NCI-H2029 (cell line): Measurements from ENCODE around the gene CKAP4.
A peak's percentile ranks its signal among the peaks of the same experiment; 100 is the strongest.

Experiments
- DNase-seq: peaks from one replicate; lab custom pipeline; 2025; lab: John Stamatoyannopoulos, UW

Gene CKAP4

DNA sequence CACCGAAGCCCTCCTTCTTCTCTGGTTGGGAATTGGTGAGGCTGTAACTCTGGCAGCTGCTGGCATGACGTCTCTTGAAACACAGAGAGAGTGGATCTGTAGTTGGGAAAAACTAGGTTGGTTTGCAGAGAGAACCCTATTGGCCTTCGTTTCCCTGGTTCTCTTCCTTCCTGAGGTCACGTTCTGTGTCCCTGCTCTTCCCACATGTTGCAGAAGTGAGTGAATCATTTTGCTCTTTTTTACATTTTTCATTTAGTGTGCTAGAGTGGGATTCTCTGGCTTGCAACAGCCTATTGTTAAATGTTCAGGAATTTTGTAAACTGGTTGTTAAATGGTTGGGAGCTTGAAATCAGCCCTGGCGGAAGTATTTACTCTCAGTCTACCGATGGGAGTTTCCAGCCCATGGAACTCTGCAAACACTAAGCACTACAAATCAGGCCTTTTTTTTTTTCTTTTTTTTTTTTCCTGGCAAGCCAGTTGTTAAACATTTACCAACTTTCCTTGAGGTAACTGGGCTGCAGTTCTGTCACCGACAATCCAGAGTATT lies 26.8 kb upstream of the CKAP4 start:
- no peak for DNase-seq

DNA sequence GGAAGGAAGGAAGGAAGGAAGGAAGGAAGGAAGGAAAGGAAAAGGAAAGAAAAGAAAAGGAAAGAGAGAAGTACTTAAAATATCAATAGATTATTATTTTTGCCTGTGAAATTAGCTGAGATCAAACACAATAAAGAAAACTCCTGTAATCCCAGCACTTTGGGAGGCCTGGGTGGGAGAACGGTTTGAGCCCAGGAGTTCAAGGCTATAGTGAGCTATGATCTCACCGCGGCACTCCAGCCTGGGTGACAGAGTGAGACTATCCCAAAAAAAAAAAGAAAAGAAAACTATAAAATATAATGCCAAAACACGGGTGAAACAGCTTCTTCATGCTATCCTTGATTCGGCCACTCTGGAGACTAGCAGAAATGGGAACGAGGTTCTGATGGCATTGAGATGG lies 26.2 kb upstream of the CKAP4 start:
- no peak for DNase-seq

DNA sequence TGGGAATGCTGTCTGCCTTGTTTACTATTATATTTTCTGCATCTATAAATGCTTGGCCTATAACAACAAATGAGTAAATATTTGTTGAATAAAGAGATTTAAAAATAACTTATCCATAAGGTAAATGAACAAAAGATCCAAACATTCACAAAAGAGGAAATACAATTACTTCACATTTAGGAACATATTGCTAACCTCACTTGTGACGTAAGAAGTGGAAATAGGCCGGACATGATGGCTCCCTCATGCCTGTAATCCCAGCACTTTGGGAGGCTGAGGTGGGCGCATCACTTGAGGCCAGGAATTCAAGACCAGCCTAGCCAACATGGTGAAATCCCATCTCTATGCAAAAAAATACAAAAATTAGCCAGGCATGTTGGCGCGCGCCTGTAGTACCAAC lies 25.7 kb upstream of the CKAP4 start:
- DNase-seq: no peak

DNA sequence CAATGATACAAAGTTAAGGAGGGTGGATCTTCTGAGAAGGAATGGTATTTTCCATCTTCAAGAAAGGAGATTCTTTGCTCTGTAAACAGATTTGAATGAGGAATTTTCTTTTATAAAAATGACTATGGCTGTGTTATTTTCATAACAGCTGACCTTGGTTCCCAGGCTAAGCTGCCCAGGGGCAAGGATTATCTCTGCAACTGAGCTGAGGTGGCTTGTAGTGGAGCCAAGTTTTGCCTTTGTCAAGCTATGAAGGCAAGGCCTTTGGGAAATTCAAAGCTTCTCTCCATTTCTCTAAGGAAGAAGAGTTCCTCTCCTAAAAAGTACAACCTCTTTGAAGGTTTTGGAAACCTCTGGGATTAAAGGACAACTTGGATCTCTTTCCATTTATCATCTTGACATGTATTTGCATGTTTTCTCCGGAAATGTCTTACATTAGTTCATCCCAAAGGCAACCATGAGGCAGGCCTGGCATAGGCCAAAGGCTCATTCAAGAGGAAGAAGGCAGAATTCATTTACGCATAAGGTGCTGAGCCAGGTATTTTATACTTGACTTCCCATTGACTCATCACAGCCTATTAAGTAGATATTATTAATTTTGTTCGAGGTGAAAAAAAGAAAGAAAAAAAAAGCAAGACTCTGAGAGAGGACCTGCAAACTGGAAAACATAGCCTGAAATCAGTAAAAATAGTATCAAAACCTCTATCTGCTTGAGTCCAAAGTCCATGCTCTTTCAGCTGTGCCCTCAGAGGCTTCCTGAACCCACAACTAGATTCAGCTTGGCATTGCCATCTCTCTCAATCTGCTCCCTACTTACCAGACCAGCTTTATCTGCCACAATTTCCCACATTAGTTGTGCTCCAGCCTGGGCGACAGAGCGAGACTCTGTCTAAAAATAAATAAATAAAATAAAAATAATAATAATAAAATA lies 24.0 kb upstream of the CKAP4 start:
- no peak for DNase-seq

DNA sequence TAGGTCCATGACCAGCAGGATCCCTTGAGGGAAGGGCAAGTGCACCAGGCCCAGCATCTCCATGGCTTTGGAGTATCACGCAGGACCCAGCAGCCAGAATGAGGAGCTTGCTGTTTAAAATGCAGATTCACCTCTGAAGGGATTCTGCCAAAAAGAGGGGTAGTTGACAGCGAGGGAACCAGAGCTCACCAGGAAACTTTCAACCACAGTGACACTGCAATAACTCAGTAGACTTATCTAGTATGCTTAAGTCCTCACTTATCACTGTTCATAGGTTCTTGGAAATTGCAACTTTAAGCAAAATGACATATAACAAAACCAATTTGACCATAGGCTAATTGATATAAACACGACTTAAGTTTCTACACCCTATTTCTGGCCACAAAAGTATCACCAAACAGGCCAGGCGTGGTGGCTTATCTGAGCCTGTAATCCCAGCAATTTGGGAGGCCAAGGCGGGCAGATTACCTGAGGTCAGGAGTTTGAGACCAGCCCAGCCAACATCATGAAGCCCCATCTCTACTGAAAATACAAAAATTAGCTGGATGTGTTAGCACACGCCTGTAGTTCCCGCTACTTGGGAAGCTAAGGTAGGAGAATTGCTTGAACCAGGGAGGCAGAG lies 21.4 kb upstream of the CKAP4 start:
- no peak for DNase-seq

DNA sequence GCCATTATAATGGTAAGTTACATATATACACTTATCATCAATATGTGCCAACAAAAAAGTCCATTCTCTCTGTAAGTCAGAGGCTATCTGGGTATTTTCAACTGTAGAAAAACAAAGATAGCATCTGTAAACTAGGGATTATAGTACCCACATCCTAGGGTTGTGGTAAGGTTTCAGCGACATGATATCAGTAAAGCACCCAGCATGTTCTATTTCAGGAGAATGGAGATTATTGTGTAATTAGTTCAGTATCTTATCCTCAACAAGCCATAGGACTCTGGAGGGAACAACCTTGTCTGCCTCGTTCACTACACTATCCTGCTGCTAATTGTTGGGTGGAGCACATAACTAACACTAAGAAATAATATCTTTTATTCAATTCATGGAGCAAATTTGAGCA lies 19.7 kb upstream of the CKAP4 start:
- DNase-seq: no peak

DNA sequence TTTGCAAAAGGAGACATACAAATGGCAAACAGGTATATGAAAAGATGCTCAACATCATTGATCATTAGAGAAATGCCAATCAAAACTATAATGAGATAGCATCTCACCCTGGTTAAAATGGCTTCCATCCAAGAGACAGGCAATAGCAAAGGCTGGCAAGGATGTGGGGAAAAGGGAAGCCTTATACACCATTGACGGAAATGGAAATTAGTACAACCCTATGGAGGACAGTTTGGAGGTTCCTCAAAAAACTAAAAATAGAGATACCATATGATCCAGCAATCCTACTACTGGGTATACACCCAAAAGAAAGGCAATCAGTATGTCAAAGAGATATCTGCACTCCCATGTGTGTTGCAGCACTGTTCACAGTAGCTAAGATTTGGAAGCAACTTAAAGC lies 17.3 kb upstream of the CKAP4 start:
- DNase-seq: no peak

DNA sequence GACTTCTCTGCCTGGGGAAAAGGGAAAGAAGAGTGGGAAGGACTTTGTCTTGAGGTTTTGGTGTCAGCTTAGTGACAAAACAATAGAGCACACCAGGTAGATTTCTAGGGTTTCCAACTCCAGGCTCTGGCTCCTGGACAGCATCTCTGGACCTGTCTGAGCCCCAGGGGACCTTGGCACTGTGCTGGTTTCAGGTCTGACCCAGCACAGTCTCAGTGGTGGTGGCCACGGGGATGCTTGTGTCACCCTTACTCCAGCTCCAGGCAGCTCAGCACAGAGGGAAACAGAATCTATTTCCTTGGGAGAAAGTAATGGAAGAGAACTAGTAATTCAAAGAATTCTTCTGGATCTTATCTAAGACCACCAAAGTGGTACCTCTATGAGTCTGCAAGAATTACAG lies 11.1 kb upstream of the CKAP4 start:
- no peak for DNase-seq

DNA sequence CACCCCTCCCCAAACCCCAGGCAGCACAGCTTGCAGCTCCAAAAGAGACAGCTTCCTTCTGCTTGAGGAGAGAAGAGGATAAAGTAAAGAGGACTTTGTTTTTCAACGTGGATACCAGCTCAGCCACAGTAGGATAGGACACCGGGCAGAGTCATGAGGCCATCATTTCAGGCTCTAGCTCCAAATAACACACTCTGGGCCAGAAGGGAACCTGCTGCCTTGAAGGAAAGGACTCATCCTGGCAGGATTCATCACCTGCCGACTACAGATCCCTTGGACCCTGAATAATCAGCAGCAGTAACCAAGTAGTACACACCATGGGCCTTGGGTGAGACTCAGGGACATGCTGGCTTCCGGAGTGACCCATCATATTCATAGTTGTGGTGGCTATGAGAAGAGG lies 10.4 kb upstream of the CKAP4 start:
- DNase-seq: no peak

DNA sequence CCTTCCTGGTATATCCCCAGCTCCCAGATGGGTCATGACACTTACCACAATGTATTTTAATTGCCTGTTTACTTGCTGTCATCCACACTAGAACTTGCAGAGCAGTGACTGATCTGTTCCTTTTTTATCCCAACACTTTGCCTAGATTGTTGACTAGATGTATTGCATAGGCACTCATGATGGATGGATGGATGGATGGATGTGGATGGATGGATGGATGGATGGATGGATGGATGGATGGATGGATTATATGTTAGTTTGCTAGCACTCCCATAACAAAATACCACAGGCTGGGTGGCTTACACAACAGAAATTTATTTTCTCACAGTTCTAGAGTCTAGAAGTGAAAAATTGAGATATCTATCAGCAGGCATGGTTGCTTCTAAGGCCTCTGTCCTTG lies 8.7 kb upstream of the CKAP4 start:
- DNase-seq: no peak

DNA sequence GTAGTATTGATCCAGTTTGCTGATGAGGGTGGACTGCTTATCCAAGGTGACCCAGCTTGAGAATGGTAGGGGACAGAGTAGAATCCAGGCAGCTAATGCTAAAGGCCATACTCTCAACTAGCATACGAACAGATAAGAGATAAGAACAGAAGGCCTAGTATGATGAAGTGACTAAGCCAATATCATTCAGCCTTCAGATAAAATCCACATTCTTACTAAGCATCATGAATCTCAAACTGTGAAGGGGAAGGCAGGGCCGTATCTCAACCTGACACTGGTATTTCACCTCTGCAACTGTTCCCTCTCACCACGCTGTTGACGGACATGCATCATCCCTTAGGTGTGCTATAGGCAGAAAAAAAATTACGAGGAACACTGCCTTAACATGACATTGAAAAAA lies 8.1 kb upstream of the CKAP4 start:
- no peak for DNase-seq

DNA sequence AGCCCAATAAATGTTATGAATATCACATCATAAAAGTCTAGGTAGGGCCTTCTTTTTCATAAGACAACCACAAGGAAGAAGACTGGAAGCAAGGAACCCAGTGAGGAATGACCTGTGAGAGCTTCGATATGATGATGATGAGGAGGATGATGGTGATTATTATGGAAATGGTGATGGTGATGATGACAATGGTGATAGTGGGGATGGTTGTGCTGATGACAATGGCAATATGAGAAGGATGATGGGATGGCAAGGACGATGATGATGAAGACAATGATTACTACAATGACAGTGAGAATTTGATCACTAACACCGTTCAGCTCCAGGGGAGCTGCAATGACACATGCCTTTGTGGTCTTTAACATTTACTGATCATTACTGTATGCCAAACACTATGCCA lies 7.7 kb upstream of the CKAP4 start:
- no peak for DNase-seq

DNA sequence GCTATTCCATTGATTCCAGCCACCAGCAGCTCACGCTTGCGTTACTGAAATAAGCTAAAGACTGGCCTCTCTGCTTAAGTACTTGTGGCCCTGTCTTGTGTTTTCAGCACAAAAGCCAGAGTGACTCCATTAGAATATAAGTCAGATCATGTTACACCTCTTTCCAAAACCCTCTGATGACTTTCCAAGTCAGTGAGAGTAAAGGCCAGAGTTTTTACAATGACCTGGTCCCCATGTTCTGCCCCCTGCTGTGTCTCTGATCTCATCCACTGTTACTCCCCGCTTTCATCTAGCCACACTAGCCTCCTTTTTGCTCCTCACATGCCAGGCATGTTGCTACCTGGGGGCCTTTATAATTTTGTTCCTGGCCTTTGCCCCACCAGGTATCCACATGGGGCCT lies 6.9 kb upstream of the CKAP4 start:
- no peak for DNase-seq

DNA sequence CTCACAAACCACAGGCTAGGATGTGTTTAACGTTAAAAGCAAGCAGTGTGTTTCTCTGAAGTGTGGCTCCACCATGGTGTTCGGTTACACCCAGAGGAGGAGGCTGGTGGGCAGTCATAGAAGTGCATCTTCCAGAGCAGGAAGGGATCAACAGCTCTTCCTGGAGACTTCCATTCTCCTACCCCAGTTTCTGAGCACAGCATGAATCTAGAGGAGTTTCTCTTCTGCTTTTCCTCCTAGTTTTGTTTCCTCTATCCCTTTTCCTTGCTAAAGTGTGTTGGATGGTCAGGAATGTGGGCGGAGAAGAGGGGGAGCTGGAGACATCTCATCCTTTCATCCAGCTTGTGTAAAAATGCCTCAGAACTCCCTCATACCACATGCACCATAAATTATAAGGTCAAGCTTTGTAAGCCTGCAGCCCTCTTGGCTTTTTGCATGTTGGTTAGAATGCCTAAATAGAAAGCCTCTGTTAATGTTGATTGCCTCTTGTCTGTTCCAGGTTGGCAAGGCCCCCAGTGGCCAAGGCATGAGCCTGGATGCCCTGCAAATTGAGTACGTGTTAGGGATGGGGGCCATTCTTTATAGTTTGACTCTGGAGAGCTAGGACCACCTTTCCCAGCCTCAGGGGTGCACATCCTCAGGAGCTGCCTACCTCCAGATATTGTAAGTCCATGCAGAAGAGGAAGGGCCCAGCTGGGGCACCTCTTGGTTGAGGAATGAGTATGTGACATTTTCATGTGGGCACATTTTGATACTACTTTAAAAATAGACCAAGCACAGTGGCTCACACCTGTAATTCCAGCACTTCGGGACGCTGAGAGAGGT lies 4.0 kb upstream of the CKAP4 start:
- DNase-seq: no peak

DNA sequence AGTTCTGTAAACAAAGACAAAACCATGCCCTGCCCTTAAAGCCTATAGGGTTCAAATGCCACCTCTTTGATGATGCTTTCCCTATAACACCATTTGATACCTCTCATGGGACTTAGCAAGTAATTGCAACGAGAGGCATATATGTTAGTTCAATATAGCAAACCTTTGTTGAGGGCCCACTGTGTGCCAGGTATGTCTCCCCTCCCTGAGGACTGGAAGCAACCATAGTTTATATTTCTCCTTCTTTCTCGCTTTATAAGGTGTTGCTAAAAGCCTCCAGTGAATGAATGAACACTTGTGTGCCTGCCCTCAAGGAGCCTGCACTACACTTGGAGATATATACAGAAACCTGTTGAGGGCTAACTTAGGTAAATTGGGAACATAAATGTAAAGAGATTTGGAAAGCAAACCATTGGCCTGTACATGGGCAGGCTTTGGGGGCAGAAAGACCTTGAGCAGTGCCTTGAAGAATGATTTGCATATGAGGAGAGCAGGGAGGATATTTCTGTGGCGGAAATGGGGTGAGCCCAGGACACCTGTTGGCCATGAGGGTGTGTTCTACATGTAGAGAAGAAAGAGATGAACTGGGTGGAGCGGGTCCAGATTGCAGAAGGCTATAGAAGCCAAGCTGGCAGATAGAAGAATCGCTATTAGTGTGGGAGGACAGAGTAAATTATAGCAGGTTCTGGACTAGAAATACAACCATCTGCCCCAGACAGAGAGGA lies 1.8 kb upstream of the CKAP4 start:
- DNase-seq: no peak

DNA sequence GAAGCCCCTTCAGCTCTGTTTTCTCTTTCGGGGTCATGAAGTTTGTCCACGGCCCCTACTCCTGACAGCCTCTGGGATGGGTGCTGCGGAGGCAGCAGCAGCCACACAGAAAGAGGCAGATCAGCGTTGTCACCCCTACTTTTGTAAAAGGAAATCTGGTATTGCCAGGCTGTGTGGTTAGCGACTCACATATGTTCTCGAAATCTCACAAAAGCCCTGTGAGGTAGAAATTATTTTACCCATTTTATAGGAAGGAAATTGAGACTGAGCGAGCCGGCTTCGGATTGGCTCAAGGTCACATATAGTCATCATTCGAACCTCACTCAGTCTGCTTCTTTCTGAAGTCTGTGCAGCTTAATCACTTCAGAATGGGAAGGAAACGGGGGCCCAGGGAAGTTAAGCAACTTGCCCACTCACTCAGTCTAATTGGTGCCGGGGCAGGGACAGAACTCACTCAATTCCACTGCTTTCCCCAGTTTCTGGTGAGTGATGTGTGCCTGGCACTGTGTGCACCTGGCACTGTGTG lies 1.1 kb upstream of the CKAP4 start:
- no peak for DNase-seq

DNA sequence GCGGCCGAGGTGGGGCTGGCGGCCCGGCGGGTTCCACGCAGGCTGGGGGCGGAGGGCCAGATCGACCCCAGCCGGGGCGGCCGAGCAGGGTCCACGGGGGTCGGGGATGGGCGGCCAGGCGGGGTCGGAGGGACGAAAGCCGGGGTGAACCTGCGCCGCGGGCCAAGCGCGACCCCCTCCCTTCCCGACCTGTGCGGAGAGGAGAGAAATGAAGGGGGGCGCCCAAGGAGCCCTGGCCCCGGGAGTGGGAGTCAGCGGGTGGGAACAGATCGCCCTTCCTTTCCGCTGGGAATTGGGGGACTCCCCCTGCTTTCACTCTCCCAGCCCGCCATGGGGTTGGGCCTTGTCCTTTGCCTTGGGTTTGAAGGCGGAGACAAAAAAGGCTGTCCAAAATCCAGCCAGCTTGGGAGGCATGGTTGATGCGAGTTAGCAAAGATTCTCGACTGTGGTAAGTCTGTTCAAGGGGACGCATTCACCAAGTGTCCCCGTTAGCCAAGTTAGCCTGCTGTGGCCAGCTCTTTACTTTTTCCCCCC lies 559 bp upstream of the CKAP4 start:
- DNase-seq: no peak

DNA sequence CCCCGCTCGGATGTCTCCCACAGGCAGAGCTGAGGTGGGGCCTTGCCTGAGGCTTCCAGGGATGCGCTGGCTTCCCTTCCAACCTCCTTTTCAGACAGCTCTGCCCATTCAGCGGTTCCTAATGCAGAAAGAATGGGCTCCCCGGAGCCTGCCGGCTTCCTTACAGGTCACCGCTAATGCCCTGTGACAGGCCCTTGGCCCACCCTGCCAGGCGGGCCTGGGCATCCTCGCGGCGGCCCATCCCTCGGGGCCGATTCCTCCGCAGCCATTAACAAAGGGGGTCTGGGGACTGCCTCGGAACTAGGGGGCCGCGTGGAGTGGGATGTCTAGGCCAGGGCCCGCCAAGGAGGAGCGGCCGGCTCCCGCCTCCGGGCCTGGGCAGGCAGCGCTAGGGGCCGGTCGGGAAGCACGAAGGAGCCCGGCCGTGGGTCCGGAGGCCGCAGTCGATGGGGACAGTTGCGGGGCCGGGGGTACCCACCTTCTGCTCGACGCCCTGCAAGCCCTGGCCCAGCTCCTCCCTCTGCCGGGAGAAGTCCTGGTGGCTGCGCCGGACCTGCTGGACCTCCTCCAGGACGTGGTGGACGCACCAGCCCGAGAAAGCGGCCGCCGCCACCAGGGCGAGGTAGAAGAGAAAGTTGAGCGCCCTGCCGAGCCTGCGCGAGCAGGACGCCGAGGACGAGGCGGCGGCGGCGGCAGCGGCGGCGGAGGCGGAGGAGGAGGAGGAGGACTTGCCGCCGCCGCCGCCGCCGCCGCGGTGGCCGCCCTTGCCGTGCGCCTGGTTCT lies 738 bp downstream of the CKAP4 start:
- DNase-seq: peak; percentile 36

DNA sequence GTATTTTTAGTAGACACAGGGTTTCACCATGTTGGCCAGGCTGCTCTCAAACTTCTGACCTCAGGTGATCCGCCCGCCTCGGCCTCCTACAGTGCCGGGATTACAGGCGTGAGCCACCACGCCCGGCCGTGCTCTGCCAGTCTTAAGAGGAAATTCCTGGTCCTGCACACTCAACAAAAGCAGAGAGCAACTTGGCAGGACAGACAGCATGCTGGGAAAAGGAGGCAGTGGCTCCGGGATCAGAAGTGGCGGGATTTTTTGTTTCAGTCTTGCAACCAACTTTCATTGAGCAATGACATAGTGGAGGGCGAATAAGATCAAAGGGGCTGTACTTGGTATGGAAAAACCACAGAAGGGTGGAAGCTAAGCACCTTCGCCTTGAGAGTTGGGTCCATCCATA lies 2.1 kb downstream of the CKAP4 start:
- no peak for DNase-seq

DNA sequence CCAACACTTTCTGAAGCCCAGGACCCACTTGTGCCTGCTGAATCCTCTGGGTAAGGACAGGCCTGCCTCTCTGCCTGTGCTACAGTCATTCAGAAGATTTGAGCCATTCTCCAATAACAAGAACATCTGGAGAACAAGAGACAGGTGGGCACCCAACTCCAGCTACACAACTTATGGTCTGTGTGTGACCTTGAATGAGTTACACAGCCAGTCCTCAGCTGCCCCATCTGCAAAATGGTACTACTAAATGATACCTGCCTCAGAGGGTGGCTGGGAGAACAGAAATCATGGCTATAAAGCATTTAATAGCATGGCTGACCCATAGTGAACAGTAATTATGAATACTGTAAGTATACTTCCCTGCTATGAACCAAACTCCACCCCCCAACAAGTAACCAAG lies 4.2 kb downstream of the CKAP4 start:
- no peak for DNase-seq

DNA sequence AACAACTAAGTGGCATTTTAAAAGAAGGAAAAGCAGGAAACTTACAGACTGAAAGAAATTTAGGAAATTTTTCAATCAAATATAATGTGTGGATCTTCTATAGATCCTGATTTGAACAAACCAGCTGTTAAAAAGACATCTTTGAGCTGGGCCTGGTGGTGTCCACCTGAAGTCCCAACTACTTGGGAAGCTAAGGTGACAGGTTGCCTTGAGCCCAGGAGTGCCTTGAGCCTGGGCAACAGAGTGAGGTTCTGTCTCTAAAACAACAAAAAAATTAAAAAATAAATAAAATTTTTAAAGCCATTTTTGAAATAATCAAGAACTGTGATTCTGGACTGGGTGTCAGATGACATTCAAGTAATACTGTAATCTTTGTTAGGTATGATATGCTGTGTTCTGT lies 7.0 kb downstream of the CKAP4 start:
- no peak for DNase-seq
